B cell (primary cell): ENCODE results near the gene LRFN4. TPM values are rescaled to one million over a fixed set of nuclear protein-coding genes. Genes with fewer than 3 reads are reported as not detected.

Experiments used
- ATAC-seq: fragments of 200-7000 bp; cut with Tn5 transposase; one replicate; pipeline ENCODE4 v1.10.0; 2021; ENCODE audit warnings: low read depth, mild to moderate bottlenecking, moderate number of reproducible peaks, moderate library complexity
- CTCF ChIA-PET: fragments of 350-600 bp; sonication (Branson Sonifier 250); formaldehyde crosslinking; loops from one replicate; lab custom pipeline; 2021; ENCODE audit warnings: antibody characterized with exemption, inconsistent platforms; lab: Charles Lee
- POLR2A ChIA-PET: fragments of 350-600 bp; sonication (Branson Sonifier 250); formaldehyde crosslinking; loops from one replicate; lab custom pipeline; 2021; ENCODE audit warnings: antibody characterized with exemption; lab: Charles Lee
- DNase-seq: peaks from one replicate; pipeline ENCODE4 v3.0.0; 2013
- H2AFZ ChIP-seq: 2 replicates; pipeline ENCODE4 v1.6.1; 2012; ENCODE audit warnings: mild to moderate bottlenecking, low read depth, low read length; ENCODE audit not compliant: insufficient read depth, poor library complexity, severe bottlenecking
- H3K27ac ChIP-seq, 2 donors: 1 replicate in 1 of 2; 2 replicates in 1 of 2; pipeline ENCODE4 v1.5.1; 2012 to 2013; ENCODE audit warnings: low read length in 2 of 2, mild to moderate bottlenecking in 2 of 2, moderate library complexity in 1 of 2
- H3K27me3 ChIP-seq, 4 experiments: fragments of 200-600 bp in 1 of 4; sonication (generic) in 1 of 4; replicated peaks in 1 of 4; 1 replicate in 2 of 4; 2 replicates in 2 of 4; pipeline versions ENCODE4 v1.6.1 to v1.7.0; 2013 to 2016; ENCODE audit warnings: low read length in 3 of 4, mild to moderate bottlenecking in 2 of 4, mixed read lengths in 1 of 4, moderate library complexity in 1 of 4; ENCODE audit not compliant: insufficient read depth in 4 of 4, control insufficient read depth in 3 of 4; ENCODE audit errors: control extremely low read depth in 1 of 4
- H3K36me3 ChIP-seq, 2 experiments: replicated peaks in 1 of 2; 1 replicate in 1 of 2; 2 replicates in 1 of 2; pipeline versions ENCODE4 v1.6.1 to v1.7.1; 2013; ENCODE audit warnings: low read length in 1 of 2; ENCODE audit not compliant: insufficient read depth in 2 of 2, control insufficient read depth in 1 of 2; ENCODE audit errors: control extremely low read depth in 1 of 2, extremely low read depth in 1 of 2
- H3K4me1 ChIP-seq, 2 donors: fragments of 200-600 bp in 1 of 2; sonication (generic) in 1 of 2; 1 replicate in 1 of 2; 2 replicates in 1 of 2; pipeline versions ENCODE4 v1.5.1 to v1.6.1; 2013 to 2017; ENCODE audit warnings: low read length in 2 of 2; ENCODE audit not compliant: control insufficient read depth in 2 of 2, insufficient read depth in 2 of 2
- H3K4me2 ChIP-seq: replicated peaks from 2 replicates; pipeline ENCODE3; 2012; ENCODE audit warnings: mild to moderate bottlenecking, low read depth, low read length; ENCODE audit not compliant: poor library complexity, severe bottlenecking
- H3K4me3 ChIP-seq, 5 experiments: fragments of 200-600 bp in 1 of 5; sonication (generic) in 1 of 5; 1 replicate in 3 of 5; 2 replicates in 2 of 5; pipeline versions ENCODE4 v1.5.1 to v1.7.0; 2011 to 2016; ENCODE audit warnings: low read length in 4 of 5, mild to moderate bottlenecking in 4 of 5, low read depth in 2 of 5, control low read depth in 1 of 5, moderate library complexity in 1 of 5; ENCODE audit not compliant: insufficient read depth in 1 of 5; ENCODE audit errors: control extremely low read depth in 1 of 5, extremely low read depth in 1 of 5
- H3K79me2 ChIP-seq: fragments of 200-600 bp; sonication (generic); one replicate; pipeline ENCODE4 v1.6.0; 2016; ENCODE audit warnings: low read length; ENCODE audit not compliant: control insufficient read depth, insufficient read depth
- H3K9ac ChIP-seq: fragments of 200-600 bp; sonication (generic); 2 replicates; pipeline ENCODE4 v1.6.1; 2017; ENCODE audit warnings: mild to moderate bottlenecking, low read length, moderate library complexity
- H3K9me3 ChIP-seq, 3 donors: one replicate each; pipeline versions ENCODE4 v1.6.1 to v1.7.1; 2013; ENCODE audit warnings: low read length in 2 of 3; ENCODE audit not compliant: control insufficient read depth in 2 of 3, insufficient read depth in 1 of 3; ENCODE audit errors: control extremely low read depth in 1 of 3
- H4K20me1 ChIP-seq: 2 replicates; pipeline ENCODE4 v1.6.0; 2012; ENCODE audit warnings: mild to moderate bottlenecking, low read length; ENCODE audit not compliant: insufficient read depth, control insufficient read depth, poor library complexity, severe bottlenecking
- H3K27ac Mint-ChIP-seq: one replicate; pipeline ENCODE4 v1.8.0; 2021; ENCODE audit warnings: mixed read lengths
- H3K27me3 Mint-ChIP-seq: one replicate; pipeline ENCODE4 v1.8.0; 2021; ENCODE audit warnings: mixed read lengths
- H3K4me1 Mint-ChIP-seq: one replicate; pipeline ENCODE4 v1.8.0; 2021; ENCODE audit warnings: mixed read lengths
- H3K4me3 Mint-ChIP-seq: one replicate; pipeline ENCODE4 v1.8.0; 2021; ENCODE audit warnings: mixed read lengths
- H3K9me3 Mint-ChIP-seq: one replicate; pipeline ENCODE4 v1.8.0; 2022; ENCODE audit warnings: mixed read lengths; ENCODE audit not compliant: insufficient read depth
- EZH2 ChIP-seq: IDR thresholded peaks from 2 replicates; pipeline ENCODE4 v1.6.1; 2012; ENCODE audit warnings: borderline replicate concordance, low read depth, mild to moderate bottlenecking, moderate library complexity, low read length; ENCODE audit not compliant: insufficient read depth, poor library complexity, severe bottlenecking
- WGBS: methylation state at CpG from one replicate; pipeline ENCODE4 v1.1.5; 2013; ENCODE audit warnings: missing lambda C conversion rate; ENCODE audit not compliant: insufficient coverage; 5-methylcytosine and 5-hydroxymethylcytosine counted together
- intact Hi-C: fragments of 100-400 bp; cut with micrococcal nuclease; formaldehyde crosslinking; loops from one replicate; pipeline ENCODE4 v1.10.0; 2022
- polyA plus RNA-seq: library from polyadenylated mRNA; depleted of rRNA; stranded (reverse); fragments of >200 nt; gene quantifications from 2 replicates; pipeline ENCODE4 v1.2.3, GENCODE V29; 2012
- total RNA-seq, 2 donors: library from RNA; stranded (reverse); fragments of 120-200 nt in 1 of 2; gene quantifications; 1 replicate in 1 of 2; 2 replicates in 1 of 2; pipeline versions ENCODE4 v1.2.3 to v1.2.4, GENCODE V29; 2013 to 2022
- TF ChIP-seq, protein P1 (sequence below): fragments of 200-600 bp; IDR thresholded peaks from one replicate; pipeline ENCODE4 v1.8.0; 2022; ENCODE audit warnings: antibody characterized with exemption, mild to moderate bottlenecking

LRFN4 gene
- total and polyA plus RNA-seq, 2 donors (not counting 1 experiment from before 2014, with no cell fraction given), result 7.1 to 12.1 TPM

DNA sequence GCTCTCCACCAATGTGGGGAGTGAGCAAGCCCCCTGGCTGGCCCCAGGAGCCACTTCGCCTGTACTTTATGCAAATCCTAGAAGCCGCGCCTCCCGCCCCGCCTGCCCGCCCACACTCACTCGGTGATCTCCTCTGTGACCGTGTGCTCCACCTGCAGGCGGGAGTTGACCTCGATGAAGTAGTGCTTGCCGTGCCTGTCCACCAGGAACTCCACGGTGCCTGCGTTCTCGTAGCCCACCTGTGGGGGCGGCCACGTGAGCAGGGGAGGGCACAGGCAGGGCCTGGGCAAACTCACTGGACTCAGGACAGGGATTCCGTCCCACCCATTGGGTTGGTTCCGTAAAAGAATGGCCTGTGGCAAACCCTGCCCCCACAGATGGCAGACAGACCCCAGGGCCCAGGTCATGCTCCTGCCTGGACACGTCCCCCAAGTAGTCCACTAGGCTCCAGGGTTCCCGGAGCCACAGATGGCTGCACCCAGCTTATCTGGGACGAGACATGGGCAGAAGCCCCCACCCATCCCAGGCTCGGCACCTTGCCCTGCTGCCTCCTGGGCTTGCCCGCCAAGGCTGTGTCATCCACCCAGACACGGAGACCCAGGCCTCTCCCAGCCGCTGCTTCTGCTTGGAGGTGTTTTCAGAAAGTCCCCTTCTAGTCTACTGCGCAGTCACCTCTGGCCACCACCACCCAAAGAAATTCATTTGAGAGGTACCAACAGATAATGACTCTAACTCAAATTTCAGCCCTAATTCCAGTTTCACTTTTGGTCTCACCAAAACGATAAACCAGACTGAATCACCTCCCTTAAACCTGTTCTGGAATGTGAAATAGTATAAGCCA, 12.1 kb downstream of the LRFN4 start:
- intact Hi-C loops, result loop anchor here (1.0 to 2.0 kb wide), 4 partner anchors 26 to 175 kb away; partner anchors contain the start of gene RCE1
- Histone ChIP-seq H3K27me3 (no peaks in the 10 kb centered on the region), H3K79me2 (no peaks in the 10 kb centered on the region), H3K4me3 (peak overlapping the region in 2 of 5 experiments; percentile 19 to 20), H3K4me1 (peaks cover 4 to 10% of the 10 kb centered on the region in 2 donors), H3K36me3 (no peaks in the 10 kb centered on the region), H3K9me3 (no peaks in the 10 kb centered on the region), H3K9ac (peak overlapping the region; percentile 29), H3K4me2 (peak overlapping the region; percentile 68), H3K27ac (no peak overlapping the region), H2AFZ (peak overlapping the region; percentile 65), H4K20me1 (no peaks in the 10 kb centered on the region)
- H3K27ac Mint-ChIP-seq, result peak overlapping the region; percentile 39
- CTCF ChIA-PET, result interaction anchor here (1.0 kb wide), 1 partner anchor 174 kb away, joined by 3 read pairs; no protein-coding TSS in a partner anchor
- H3K9me3 Mint-ChIP-seq, result no peaks in the 10 kb centered on the region
- H3K4me3 Mint-ChIP-seq, result peak overlapping the region; percentile 23
- H3K4me1 Mint-ChIP-seq, result peaks cover 16% of the 10 kb centered on the region
- WGBS, result 28% methylated on average over 26 of the region's 27 CpGs
- POLR2A ChIA-PET, result no interaction called here
- no peaks in the 10 kb centered on the region for H3K27me3 Mint-ChIP-seq
- DNase-seq (peak; percentile 89), ATAC-seq (peak; percentile 98)
- TF ChIP-seq, protein P1, sequence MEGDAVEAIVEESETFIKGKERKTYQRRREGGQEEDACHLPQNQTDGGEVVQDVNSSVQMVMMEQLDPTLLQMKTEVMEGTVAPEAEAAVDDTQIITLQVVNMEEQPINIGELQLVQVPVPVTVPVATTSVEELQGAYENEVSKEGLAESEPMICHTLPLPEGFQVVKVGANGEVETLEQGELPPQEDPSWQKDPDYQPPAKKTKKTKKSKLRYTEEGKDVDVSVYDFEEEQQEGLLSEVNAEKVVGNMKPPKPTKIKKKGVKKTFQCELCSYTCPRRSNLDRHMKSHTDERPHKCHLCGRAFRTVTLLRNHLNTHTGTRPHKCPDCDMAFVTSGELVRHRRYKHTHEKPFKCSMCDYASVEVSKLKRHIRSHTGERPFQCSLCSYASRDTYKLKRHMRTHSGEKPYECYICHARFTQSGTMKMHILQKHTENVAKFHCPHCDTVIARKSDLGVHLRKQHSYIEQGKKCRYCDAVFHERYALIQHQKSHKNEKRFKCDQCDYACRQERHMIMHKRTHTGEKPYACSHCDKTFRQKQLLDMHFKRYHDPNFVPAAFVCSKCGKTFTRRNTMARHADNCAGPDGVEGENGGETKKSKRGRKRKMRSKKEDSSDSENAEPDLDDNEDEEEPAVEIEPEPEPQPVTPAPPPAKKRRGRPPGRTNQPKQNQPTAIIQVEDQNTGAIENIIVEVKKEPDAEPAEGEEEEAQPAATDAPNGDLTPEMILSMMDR, result peak; percentile 89
- TF ChIP-seq EZH2, result no peak

DNA sequence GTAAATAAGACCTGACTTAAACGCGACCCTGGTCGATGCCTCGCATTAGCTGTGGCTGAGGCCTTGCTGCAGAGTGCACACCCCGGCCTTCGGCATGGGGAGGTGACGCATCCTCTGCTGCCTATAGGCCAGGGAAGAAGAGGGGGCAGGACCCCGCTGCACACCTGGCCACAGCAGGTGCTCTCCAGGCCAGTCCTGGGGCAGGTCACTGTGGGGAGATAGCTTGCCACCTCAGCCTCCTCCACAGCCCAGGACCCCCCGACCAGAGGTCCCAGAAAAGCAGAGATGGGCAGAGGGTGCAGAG, 12.7 kb downstream of the LRFN4 start:
- Mint-ChIP-seq H3K27me3 (peaks cover 4% of the 10 kb centered on the region), H3K9me3 (no peaks in the 10 kb centered on the region), H3K27ac (no peak overlapping the region), H3K4me1 (peaks cover 13% of the 10 kb centered on the region), H3K4me3 (no peak overlapping the region)
- TF ChIP-seq EZH2, result no peak
- TF ChIP-seq, protein P1, result no peak
- intact Hi-C loops, result loop anchor here (2.0 kb wide), 1 partner anchor 35 kb away; no protein-coding TSS in a partner anchor
- Histone ChIP-seq H3K4me3 (no peak overlapping the region), H2AFZ (no peak overlapping the region), H3K27ac (no peak overlapping the region), H3K4me2 (no peak overlapping the region), H4K20me1 (no peaks in the 10 kb centered on the region), H3K9me3 (no peaks in the 10 kb centered on the region), H3K9ac (no peak overlapping the region), H3K36me3 (no peaks in the 10 kb centered on the region), H3K4me1 (peaks cover 4 to 10% of the 10 kb centered on the region in 2 donors), H3K79me2 (no peaks in the 10 kb centered on the region), H3K27me3 (no peaks in the 10 kb centered on the region)
- WGBS, result 100% methylated on average over 8 of the region's 9 CpGs
- ChIA-PET POLR2A (no interaction called here), CTCF (interaction anchor here (1.0 kb wide), 1 partner anchor 175 kb away, joined by 3 read pairs; no protein-coding TSS in a partner anchor)
- no peak for ATAC-seq
- no peak for DNase-seq
